ENCODE data around the gene FRMD8. TPM values are rescaled to one million over a fixed set of nuclear protein-coding genes. Genes with fewer than 3 reads are reported as not detected.
A peak's percentile ranks its signal among the peaks of the same experiment; 100 is the strongest.

FRMD8 gene
- total RNA-seq, 6 experiments from 2014 or later, result 22.4 to 28.5 (median 27.1) TPM

DNA sequence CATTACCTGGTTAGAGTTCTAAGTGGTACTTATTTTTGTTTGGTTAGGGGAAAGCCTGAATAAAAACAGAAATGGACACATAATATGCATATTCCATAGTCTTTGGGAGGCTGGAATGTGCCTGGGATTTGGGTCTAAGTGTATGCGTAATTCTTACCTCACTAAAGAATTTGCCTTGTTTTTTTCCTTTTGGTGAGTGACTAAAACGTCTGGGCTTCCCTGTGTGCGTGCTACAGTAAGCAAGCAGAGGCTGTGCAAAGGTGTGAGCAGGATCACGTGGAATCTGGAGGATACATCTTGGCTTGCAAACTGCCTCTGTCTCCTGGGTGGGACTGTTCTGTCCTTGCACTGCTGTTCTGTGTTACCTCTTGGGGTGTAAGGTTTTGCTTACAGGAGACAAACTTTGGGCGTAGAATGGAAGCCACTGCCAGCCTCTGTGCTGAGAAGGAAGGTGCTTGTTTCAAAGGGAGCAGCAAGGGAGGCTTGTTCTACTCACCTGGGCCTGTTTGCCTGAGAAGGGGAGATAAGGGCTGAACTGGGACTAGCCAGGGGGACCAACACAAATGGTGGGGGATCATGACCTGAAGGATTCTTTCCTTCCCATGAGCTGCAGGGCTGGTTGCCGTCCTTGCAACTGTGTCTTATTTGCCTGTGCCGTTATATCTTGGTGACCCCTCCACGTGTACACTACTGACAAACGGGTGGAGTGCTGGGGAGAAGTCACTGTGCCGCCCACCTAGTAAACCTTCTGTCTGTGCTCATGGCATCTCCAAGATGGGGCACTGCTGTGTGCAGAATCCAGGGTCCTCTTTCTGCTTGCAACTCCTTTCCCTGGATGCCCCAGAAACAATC is 40.6 kb downstream of the FRMD8 start:
- Mint-ChIP-seq H3K4me1 (ENCODE audit: low read depth) (peaks cover 62% of the 10 kb centered on the region), H3K27me3 (ENCODE audit: insufficient read depth) (peaks cover 99% of the 10 kb centered on the region), H3K27ac (peak overlapping the region; percentile 98), H3K36me3 (ENCODE audit: low read depth) (peaks cover 74% of the 10 kb centered on the region), H3K9me3 (peaks cover 97% of the 10 kb centered on the region), H3K4me3 (peak overlapping the region; percentile 99)
- TF ChIP-seq, protein P1, sequence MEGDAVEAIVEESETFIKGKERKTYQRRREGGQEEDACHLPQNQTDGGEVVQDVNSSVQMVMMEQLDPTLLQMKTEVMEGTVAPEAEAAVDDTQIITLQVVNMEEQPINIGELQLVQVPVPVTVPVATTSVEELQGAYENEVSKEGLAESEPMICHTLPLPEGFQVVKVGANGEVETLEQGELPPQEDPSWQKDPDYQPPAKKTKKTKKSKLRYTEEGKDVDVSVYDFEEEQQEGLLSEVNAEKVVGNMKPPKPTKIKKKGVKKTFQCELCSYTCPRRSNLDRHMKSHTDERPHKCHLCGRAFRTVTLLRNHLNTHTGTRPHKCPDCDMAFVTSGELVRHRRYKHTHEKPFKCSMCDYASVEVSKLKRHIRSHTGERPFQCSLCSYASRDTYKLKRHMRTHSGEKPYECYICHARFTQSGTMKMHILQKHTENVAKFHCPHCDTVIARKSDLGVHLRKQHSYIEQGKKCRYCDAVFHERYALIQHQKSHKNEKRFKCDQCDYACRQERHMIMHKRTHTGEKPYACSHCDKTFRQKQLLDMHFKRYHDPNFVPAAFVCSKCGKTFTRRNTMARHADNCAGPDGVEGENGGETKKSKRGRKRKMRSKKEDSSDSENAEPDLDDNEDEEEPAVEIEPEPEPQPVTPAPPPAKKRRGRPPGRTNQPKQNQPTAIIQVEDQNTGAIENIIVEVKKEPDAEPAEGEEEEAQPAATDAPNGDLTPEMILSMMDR (IDR thresholded peaks at IDR 0.05), result no peak
- DNase-seq, result peak; percentile 88

DNA sequence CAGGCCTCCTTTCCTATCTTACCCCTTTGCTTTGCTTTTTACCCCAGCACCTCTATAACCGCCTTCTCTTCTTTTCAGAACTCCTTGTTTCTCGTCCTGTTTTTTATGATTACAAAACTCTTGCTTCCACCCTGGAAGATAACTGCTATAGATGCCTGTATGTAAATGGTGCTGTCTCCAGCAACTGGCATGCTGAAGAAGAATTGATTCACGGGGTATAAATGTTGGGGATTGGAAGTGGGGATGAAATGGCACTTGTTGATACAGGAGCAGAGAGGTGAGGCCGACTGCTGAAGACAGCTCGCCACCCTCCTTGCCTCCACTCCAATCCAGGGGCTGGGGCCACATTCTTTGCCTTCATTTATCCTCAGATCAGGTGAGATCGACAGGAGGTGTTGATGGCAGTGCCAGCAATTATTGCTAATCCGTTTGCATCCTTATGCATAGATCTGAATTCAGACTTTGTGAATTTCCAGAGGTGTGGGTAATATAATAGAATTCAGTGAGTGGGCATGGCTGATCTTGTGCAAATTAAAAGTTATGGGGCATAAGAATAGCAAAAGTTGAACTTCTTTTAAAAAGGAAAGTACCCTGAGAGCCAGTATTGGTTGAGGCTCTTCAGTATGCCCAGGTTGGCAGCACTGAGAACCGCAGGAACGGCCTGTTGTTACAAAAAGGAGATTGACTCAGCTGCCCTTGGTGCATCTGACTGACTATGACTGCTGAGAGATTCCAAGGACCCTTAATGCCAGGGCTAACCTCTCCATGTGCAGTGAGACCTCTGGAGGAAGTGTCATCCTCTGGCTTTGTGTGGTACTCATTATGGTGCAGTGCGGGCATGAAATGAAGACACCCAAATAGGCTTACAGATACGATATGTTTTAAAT is 41.5 kb downstream of the FRMD8 start:
- Mint-ChIP-seq H3K27ac (peak overlapping the region; percentile 98), H3K27me3 (ENCODE audit: insufficient read depth) (peaks cover 99% of the 10 kb centered on the region)

DNA sequence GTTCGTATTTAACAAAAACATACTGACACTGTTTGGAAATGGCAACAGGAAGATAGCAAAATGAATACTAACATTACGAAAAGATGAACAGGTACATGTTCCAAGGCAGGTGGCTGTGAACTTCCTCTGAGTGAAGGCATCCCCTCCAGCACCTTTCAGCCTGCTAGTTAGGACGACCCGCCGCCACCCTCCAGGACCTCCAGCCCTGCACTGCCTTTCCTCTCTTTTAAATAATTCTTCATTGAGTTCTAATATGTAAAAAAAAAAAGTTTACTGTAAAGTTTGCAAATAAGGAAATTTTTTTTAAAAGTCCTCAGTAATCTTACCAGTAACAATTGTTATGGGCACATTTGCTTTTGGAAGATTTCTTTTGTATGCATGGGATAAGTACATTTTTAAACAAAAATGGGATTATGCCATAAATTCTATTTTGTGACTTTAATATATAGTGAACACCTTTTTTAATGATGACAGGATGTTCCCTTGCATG is 42.2 kb downstream of the FRMD8 start:
- H3K4me1 Mint-ChIP-seq (ENCODE audit: low read depth), result peaks cover 78% of the 10 kb centered on the region

More for the DNA sequence above, 41.5 kb downstream of the FRMD8 start:
- H3K36me3 Mint-ChIP-seq (ENCODE audit: low read depth), result peaks cover 76% of the 10 kb centered on the region
- H3K4me1 Mint-ChIP-seq (ENCODE audit: low read depth), result peaks cover 71% of the 10 kb centered on the region
- peak overlapping the region; percentile 99 for H3K4me3 Mint-ChIP-seq
- TF ChIP-seq, protein P1 (IDR thresholded peaks at IDR 0.05), result no peak
- DNase-seq, result peak; percentile 80
- peaks cover 100% of the 10 kb centered on the region for H3K9me3 Mint-ChIP-seq

DNA sequence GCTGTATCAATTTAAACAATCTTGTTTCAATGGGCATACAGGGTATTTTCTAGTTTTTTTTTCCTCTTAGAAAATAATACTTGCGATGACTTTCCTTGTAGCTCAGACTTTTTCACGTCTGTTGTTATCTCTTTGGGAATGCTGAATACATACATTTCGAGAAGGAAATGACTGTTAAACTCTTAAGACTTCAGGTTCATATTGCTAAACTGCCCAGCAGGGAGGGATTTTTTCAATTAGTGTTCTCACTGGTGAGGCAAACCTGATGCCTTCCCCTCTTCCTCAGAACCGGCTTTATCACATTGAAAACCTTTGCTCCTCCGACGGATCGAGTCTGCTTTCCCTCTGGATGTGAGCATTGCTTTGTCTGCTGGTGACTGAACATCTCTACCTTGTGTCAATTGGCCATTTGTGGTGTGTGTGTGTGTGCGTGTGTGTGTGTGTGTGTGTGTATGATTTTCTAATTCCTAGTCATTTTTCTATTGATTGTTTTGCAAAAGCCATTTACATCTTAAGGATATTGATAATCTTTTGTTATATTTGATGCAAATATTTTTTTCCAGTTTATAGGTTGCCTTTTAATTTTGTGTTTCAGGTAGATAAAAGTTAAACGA is 42.7 kb downstream of the FRMD8 start:
- Mint-ChIP-seq H3K27ac (peak overlapping the region; percentile 98), H3K36me3 (ENCODE audit: low read depth) (peaks cover 73% of the 10 kb centered on the region), H3K4me3 (peak overlapping the region; percentile 99), H3K27me3 (ENCODE audit: insufficient read depth) (peaks cover 98% of the 10 kb centered on the region), H3K4me1 (ENCODE audit: low read depth) (peaks cover 81% of the 10 kb centered on the region), H3K9me3 (peaks cover 95% of the 10 kb centered on the region)
- DNase-seq, result peak; percentile 72
- TF ChIP-seq, protein P1 (IDR thresholded peaks at IDR 0.05), result no peak

More for the DNA sequence above, 42.2 kb downstream of the FRMD8 start:
- peaks cover 98% of the 10 kb centered on the region for H3K27me3 Mint-ChIP-seq (ENCODE audit: insufficient read depth)
- H3K36me3 Mint-ChIP-seq (ENCODE audit: low read depth), result peaks cover 75% of the 10 kb centered on the region
- peak overlapping the region; percentile 99 for H3K4me3 Mint-ChIP-seq
- DNase-seq, result no peak
- TF ChIP-seq, protein P1 (IDR thresholded peaks at IDR 0.05), result no peak
- H3K27ac Mint-ChIP-seq, result peak overlapping the region; percentile 98
- peaks cover 99% of the 10 kb centered on the region for H3K9me3 Mint-ChIP-seq

All from HFFc6 (cell line).